ENCODE results near the gene WBP1. TPM values are rescaled to one million over a fixed set of nuclear protein-coding genes. Genes with fewer than 3 reads are reported as not detected.

The WBP1 gene
- total RNA-seq, 4 donors from 2014 or later, result 40.7 to 121 (median 47.0) TPM

GRCh38 chr2:74497777-74498499 is 39.7 kb downstream of the WBP1 start:
- 4% methylated on average over 37 of the region's 61 CpGs for WGBS
- peaks cover 15% of the 10 kb centered on the region for H3K36me3 ChIP-seq
- peak overlapping the region; percentile 46 for H3K4me3 ChIP-seq
- no peak for TF ChIP-seq POLR2AphosphoS5 (IDR thresholded peaks at IDR 0.05)
- no peak for TF ChIP-seq CTCF (IDR thresholded peaks at IDR 0.05)
- no peak for TF ChIP-seq EP300 (IDR thresholded peaks at IDR 0.05)
- no peak for TF ChIP-seq POLR2A (IDR thresholded peaks at IDR 0.05)
- H3K9me3 ChIP-seq, result no peaks in the 10 kb centered on the region
- H3K4me1 ChIP-seq, result peaks cover 37% of the 10 kb centered on the region
- no peak overlapping the region for H3K27ac ChIP-seq
- H3K27me3 ChIP-seq, result peaks cover 57% of the 10 kb centered on the region
- DNase-seq (ENCODE audit: low spot score in 2 of 2), result peak in 1 of 2 donors; percentile 69

GRCh38 chr2:74498500-74499266 is 40.4 kb downstream of the WBP1 start:
- H3K4me3 ChIP-seq, result peak overlapping the region; percentile 46
- 2% methylated on average over 41 of the region's 41 CpGs for WGBS
- H3K9me3 ChIP-seq, result no peaks in the 10 kb centered on the region
- H3K36me3 ChIP-seq, result peaks cover 8% of the 10 kb centered on the region
- no peak for DNase-seq (ENCODE audit: low spot score in 2 of 2)
- H3K27me3 ChIP-seq, result peaks cover 61% of the 10 kb centered on the region
- peaks cover 45% of the 10 kb centered on the region for H3K4me1 ChIP-seq
- no peak overlapping the region for H3K27ac ChIP-seq
- TF ChIP-seq POLR2AphosphoS5 (IDR thresholded peaks at IDR 0.05) (no peak), POLR2A (IDR thresholded peaks at IDR 0.05) (no peak), CTCF (IDR thresholded peaks at IDR 0.05) (no peak), EP300 (IDR thresholded peaks at IDR 0.05) (no peak)

- no peak for TF ChIP-seq POLR2AphosphoS5 (IDR thresholded peaks at IDR 0.05)
- Histone ChIP-seq H3K27me3 (peaks cover 61% of the 10 kb centered on the region), H3K9me3 (no peaks in the 10 kb centered on the region), H3K4me1 (peaks cover 51% of the 10 kb centered on the region), H3K27ac (no peak within 1 kb of the TSS), H3K4me3 (peak within 1 kb of the TSS; percentile 46), H3K36me3 (peaks cover under 1% of the 10 kb centered on the region)
- no peak for DNase-seq (ENCODE audit: low spot score in 2 of 2)
- 0% methylated on average over 15 of the region's 65 CpGs for WGBS
Observed at GRCh38 chr2:74499267-74499939, 41.2 kb downstream of the WBP1 start, which contains the start of gene LBX2. LBX2 (minus strand) TSS chr2:74499603; CDS start chr2:74499537, 66 bp downstream.

- peaks cover 7% of the 10 kb centered on the region for H3K36me3 ChIP-seq
- no peak overlapping the region for H3K27ac ChIP-seq
- peaks cover 56% of the 10 kb centered on the region for H3K4me1 ChIP-seq
- TF ChIP-seq POLR2AphosphoS5 (IDR thresholded peaks at IDR 0.05), result no peak
- TF ChIP-seq EP300 (IDR thresholded peaks at IDR 0.05), result no peak
- no peak for TF ChIP-seq CTCF (IDR thresholded peaks at IDR 0.05)
- no peak for TF ChIP-seq POLR2A (IDR thresholded peaks at IDR 0.05)
- DNase-seq (ENCODE audit: low spot score in 2 of 2), result no peak
- 63% methylated on average over 6 of the region's 15 CpGs for WGBS
- H3K27me3 ChIP-seq, result peaks cover 61% of the 10 kb centered on the region
- no peaks in the 10 kb centered on the region for H3K9me3 ChIP-seq
- H3K4me3 ChIP-seq, result no peak overlapping the region
Observed at GRCh38 chr2:74499940-74500577, 41.8 kb downstream of the WBP1 start.

GRCh38 chr2:74500578-74500946 is 42.3 kb downstream of the WBP1 start:
- TF ChIP-seq EP300 (IDR thresholded peaks at IDR 0.05) (no peak), CTCF (IDR thresholded peaks at IDR 0.05) (no peak), POLR2A (IDR thresholded peaks at IDR 0.05) (no peak), POLR2AphosphoS5 (IDR thresholded peaks at IDR 0.05) (no peak)
- Histone ChIP-seq H3K27ac (no peak overlapping the region), H3K4me1 (peaks cover 61% of the 10 kb centered on the region), H3K36me3 (peaks cover 12% of the 10 kb centered on the region), H3K27me3 (peaks cover 61% of the 10 kb centered on the region), H3K9me3 (no peaks in the 10 kb centered on the region), H3K4me3 (no peak overlapping the region)
- DNase-seq (ENCODE audit: low spot score in 2 of 2), result no peak

All from suprapubic skin (tissue), 4 donors.